GM18873 (cell line): Measurements from ENCODE around the gene RYR3.

Experiments
- ATAC-seq: cut with Tn5 transposase; IDR thresholded peaks from one replicate; pipeline ENCODE4 v1.9.1; 2021; ENCODE audit warnings: mild to moderate bottlenecking, moderate library complexity, moderate number of reproducible peaks; ENCODE audit not compliant: unreplicated experiment, low FRiP score

RYR3 gene

DNA sequence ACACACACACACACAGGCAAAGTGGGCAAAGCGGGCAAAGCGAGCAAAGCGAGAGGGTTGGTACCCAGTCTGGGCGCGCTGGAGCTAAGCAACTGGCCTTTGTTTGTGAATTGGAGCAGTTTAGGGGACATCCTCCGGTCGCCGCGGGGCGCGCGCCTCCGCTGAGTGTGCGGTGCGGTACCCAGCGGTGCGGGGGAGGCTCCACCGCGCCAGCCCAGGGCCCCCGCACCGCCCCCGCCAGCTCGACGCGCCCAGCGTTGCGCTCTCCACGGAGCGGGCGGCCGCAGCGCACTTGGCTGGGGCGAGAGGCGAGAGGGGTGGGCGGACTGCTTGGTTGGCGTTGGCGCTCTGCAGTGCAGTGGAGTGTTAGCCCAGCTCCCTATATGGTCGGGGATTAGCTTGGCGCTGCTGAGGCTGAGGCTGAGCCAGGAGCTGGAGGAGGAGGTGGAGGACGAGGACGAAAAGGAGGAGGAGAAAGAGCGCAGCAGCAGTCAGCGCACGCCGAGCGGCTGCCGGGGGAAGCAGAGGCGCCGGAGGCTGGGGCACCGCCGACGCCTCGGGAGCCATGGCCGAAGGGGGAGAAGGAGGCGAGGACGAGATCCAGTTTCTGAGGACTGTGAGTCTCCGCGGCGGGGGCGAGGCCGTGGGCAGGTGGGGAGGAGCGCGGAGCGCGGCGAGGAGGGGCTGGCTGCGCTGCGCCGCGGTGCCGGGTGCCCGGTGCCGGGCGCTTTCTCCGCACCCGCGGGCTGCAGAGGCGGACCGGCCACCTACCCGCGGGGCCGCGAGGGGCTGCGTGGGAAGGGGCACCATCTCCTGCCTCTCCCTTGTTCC is at the start of gene RYR3:
Gene RYR3 (plus strand): TSS at position 487 of the 831 bp plus-strand sequence. CDS start 79 bp downstream, at position 566.
- ATAC-seq, result no peak

DNA sequence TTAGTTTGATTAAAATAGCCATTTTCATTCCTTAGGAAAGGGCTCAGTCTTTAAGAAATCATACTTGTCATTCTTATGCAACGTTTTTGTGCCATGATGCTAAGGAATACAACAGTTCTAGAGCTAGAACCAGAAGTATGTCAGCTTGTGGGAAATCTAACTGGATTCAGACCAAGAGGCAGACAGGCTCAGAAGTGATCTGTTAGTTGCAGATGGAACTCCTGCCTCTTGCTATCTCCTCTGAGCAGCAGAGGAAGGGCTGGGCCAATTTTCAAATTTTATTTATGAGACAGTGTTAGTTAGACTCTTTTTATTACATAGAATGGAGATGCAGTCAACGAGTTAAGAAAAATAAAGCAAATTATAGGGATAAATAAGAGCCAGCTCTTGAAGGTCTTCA is 48.5 kb upstream of the RYR3 start:
- ATAC-seq, result no peak

- no peak for ATAC-seq
Measured at GRCh38 chr15:33277689-33278088, 33.1 kb upstream of the RYR3 start.

GRCh38 chr15:33278816-33279612 is 31.8 kb upstream of the RYR3 start:
- no peak for ATAC-seq

GRCh38 chr15:33279613-33280205 is 31.1 kb upstream of the RYR3 start:
- no peak for ATAC-seq

DNA sequence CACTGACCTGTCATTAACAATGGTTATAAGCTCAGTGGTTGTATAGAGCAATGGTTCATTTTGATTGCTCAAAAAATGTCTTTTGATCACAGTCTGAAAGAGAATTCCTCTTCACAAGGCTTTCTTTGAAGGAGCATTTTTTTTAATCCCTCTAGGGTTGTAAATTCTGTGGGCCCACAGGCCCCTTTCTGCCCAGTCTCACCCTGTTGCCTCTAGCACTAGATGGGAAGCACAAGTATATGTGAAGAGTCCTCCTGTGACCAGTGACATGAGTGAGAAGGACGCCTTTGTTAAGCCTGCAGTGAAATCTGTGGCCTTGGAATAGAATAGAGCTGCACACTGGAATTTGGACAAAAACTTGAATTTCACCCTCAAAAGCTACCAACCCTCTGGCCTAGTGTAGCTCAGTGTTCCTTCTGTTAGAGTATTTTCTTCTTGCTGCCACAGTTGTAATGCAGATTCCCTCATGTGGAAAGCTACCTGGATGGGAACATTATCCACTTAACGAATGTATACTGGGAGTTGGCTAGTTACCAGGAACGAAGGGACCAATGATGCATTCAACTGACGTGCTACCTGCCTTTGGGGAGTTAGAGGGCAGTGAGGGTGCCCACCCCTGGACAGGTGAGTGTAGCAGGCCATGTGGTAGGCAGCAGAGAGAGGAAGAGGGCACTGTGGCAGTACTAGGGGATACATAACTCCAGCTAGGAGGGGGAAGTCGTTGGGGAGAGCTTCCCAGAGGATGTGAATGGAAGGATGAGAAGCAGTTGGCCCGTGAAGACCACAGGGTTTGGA is 28.3 kb upstream of the RYR3 start:
- ATAC-seq, result no peak

DNA sequence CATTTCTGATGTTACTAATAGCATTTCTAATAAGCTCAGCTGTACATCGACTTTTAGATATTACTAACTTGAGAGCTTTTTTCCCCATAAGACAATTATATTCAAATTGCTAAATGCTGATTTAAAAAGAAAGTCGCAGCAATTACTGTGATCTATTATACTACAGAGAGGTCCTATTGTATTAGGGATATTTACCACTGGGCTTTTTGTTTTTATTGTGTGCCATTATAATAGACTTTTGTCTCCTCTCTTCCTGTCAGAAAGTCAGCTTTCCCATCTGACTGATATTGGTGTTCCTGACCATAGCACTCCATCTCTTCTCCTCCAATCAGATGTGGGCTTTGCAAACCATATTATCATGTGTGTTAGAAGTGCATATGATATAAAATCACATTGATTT is 27.2 kb upstream of the RYR3 start:
- ATAC-seq, result no peak

DNA sequence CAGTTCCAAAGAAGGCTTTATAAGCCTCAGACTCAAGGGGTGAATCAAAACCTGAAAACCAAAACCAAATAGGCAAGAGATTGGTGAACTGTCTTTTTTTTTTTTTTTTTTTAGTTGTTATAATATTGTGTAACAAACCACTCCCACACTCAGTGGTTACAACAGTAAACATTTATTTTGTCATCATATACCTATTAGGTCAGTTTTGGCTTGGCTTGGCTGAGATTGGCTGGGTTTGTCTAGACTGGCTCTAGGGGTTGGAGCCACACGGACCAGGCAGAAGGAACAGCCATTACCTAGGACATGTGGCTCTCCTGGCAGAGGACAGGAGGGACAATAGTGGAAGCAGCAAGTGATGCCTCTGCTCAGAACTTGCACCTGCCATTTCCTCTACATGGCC is 26.4 kb upstream of the RYR3 start:
- ATAC-seq, result no peak

DNA sequence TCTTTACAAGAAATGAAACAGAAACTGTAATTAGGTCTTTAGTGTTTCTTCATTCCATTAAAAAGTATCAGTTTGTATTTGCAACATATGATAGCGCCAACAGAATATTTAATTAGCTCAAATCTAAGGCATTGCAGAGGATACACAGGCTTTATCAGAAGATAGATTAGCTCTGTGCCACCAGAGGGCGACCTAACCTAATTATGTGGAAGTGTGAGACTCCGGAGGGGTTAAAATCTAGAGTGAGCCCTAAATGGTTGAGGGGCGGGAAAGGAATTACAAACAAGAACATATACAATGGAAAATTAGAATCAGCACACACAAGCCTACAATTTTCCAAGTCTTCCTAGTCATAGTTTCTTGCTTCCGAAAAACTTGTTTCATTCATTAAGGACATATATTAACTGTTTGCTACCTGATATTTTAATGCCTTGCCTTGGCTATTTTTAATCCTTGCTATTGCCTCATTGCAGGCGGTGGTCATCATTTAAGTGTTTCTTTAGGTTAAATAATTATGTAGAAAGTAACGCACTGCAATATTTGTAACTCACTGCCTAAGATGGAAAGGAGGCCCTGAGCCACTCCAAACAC is 18.0 kb upstream of the RYR3 start:
- ATAC-seq, result no peak

- no peak for ATAC-seq
Measured at GRCh38 chr15:33293713-33294334, 16.9 kb upstream of the RYR3 start.

DNA sequence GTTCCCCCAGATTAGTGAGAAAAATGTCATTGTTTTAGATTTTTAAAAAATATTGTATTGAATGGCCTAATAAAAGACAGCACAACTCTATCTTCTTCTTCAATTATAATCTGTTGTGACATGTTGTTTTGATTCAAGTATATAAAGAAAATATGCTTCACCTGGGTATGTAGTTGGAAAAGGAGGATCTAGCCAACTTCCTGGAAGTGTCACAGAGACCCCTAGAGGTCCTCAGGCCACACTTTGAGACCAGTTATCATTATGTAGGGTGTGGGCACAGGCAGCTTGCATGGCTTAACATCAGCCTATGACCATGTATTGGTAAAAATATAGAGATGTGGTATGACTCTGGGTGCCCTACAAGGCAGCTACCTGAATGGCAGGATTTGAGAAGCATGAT is 14.7 kb upstream of the RYR3 start:
- no peak for ATAC-seq

GRCh38 chr15:33296856-33297255 is 13.9 kb upstream of the RYR3 start:
- ATAC-seq, result no peak

- ATAC-seq, result no peak
Measured at GRCh38 chr15:33298631-33299030, 12.1 kb upstream of the RYR3 start.

DNA sequence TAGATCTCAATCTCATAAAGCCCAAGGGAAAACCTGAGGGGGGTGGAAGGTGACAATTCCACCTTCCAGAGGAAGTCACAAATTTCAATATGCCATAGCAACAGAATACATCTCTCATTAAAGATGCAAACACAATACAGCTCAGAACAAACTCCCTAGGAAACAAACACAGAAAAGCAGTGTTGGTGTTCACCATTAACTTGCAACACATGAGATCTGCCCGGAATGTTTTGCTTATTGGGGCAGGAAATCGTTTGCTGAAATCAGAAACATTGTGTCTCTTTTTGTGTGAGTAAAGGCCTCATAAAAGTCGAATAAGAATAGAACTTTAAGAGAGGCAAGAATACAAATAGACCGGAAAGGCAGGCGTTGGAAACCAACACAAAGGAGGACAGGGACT is 5.8 kb upstream of the RYR3 start:
- ATAC-seq, result no peak

GRCh38 chr15:33309602-33310276 is 1.0 kb upstream of the RYR3 start:
- no peak for ATAC-seq

DNA sequence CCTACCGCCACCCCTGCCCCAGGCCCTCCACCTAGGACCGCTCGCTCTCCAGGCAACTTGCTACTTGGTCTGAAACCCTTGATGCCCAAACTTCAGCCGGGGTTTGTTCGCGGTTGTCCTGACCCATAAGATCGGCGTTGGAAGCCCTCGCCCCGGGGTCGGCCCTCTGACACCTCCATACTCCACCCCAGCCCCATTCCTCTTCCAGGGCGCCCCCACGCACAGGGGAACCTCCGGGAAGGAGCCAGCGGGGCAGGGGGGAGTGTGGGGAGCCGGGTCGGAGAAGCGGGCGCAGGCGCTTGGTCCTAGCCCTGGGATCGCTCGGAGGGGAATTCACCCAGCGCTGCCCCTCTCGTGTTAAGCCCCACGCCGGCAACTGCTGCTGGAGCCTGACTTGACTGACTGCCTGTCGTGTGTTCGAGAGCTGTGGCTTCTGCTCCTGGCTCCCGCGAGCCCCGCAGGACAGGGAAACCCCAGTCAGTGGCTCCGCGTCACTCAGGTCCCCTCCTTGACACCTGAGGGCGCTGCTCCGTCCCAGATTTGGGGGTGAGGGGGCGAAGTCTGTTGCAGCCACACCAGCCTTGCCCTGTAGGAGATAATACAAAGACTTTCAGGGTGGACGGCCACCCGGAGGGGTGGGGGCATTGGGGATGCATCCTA is 675 bp downstream of the RYR3 start:
- ATAC-seq, result no peak

GRCh38 chr15:33313491-33313890 is 2.7 kb downstream of the RYR3 start:
- no peak for ATAC-seq

DNA sequence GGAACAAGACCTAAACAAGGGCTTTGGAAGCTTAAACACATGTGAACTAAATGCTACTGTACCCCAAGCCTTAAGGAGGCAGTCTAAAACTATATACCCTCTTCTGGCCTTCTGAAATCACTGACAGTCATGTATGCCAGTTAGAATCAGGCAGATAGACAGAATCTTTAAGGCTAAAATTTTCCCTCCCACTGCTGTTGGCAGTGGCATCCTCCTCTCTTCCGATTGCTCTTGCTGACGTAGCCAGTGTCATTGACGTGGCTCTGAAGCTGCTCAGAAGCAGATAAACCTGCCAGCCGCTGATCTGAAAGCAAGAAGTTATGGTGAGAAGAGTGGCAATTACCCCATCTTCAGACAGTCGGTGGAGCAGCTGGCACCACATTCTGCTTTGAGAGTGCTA is 3.3 kb downstream of the RYR3 start:
- ATAC-seq, result no peak

DNA sequence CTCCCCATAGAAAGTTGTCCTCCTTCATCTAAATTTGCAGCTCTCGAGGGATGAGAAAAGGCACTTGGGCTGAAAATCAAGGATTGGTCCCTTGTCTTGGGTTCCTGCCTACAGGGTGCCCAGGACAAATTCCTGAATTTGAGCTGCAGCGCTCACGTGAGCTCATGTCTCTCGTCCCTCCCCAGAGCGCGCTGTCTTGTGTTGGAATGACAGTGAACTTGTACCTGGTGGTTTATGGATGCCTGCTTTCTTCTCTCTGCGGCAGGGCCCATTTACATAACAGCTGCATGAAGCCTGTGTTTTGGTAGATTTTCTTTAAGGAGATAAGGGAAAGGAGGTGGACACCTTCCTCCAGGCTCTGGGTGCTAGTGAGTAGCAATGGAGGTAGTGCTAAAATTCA is 4.3 kb downstream of the RYR3 start:
- no peak for ATAC-seq
